Activated T-cell treated with anti-CD3 and anti-CD28 coated beads, Interleukin-2, amount 50 U/mL, for 4 hours (primary cell): ENCODE measurements around the gene LZTFL1. TPM values are rescaled to one million over a fixed set of nuclear protein-coding genes. Genes with fewer than 3 reads are reported as not detected.

Source experiments
- ATAC-seq, 2 donors: fragments of 200-7000 bp; cut with Tn5 transposase; one replicate each; pipeline ENCODE4 v1.10.0; 2021
- DNase-seq: peaks from one replicate; pipeline ENCODE4 v3.0.0-alpha.2; 2020
- H3K27me3 Mint-ChIP-seq: one replicate; pipeline ENCODE4 v1.8.0; 2021; ENCODE audit warnings: low read depth, mixed read lengths
- H3K36me3 Mint-ChIP-seq: one replicate; pipeline ENCODE4 v1.8.0; 2022; ENCODE audit warnings: mixed read lengths; ENCODE audit not compliant: insufficient read depth
- H3K4me1 Mint-ChIP-seq: one replicate; pipeline ENCODE4 v1.8.0; 2021; ENCODE audit warnings: low read depth, mixed read lengths
- H3K4me3 Mint-ChIP-seq: one replicate; pipeline ENCODE4 v1.8.0; 2021; ENCODE audit warnings: mild to moderate bottlenecking, moderate library complexity, mixed read lengths
- H3K9me3 Mint-ChIP-seq: one replicate; pipeline ENCODE4 v1.8.0; 2021; ENCODE audit warnings: mixed read lengths
- total RNA-seq, 3 donors: library from RNA; stranded (reverse); gene quantifications; one replicate each; pipeline ENCODE4 v1.2.1, GENCODE V29; 2021

LZTFL1 gene
- total RNA-seq, 3 donors from 2014 or later, result 4.6 to 7.5 (median 7.0) TPM

DNA sequence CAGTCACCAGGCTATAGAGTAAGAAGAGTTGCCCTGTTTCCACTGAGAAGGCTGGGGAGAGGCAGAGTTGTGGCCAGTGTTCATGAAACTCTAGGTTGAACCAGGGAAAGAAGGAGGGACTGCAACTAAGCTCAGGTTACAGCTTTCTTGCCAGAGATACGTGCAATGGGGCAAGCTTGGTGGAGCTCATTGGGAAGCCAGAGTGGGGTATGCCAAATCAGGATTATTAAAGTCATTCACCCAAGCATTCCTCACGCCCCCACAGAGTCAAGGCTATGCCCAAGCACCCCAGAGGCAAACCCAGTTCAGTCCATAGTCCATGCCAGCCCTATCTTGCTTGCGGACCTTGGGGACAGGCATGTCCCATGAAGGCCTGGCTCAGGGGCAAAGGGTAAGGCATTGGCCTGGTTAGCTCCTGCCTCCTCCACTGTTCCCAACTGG is 63.1 kb downstream of the LZTFL1 start:
- Mint-ChIP-seq H3K36me3 (no peaks in the 10 kb centered on the region), H3K4me3 (no peak overlapping the region), H3K9me3 (no peaks in the 10 kb centered on the region), H3K4me1 (no peaks in the 10 kb centered on the region), H3K27me3 (no peaks in the 10 kb centered on the region)
- no peak for ATAC-seq
- no peak for DNase-seq

DNA sequence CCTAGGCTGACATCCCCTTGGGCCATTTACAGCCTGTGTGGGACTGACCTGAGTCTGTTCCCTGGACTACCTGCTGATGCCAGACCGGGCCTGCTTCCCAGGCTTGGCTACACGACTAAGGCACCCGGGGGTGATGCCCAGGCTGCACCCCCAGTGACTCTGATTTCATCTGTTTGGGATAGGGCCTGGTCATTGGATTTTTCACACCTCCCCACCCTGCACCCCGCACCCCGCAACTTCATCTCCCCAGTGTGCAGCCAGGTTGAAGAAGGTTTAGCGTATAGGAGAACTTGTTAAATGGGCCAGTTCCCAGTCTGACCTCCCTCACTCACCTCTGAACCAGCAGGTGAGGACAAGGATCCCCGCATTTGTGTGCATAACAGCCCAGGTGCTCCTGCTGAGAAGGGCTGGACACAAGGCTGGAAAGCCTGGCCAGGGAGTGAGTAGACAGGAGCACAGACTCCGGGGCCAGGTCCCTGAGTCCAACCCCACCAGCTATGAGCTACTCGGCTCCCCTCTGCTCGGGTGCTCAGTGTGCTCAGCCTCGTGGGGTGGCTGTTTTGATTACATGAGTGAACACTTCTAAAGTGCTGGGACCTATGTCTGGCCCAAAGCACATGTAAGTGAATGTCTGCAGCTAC is 64.1 kb downstream of the LZTFL1 start:
- no peak for ATAC-seq

DNA sequence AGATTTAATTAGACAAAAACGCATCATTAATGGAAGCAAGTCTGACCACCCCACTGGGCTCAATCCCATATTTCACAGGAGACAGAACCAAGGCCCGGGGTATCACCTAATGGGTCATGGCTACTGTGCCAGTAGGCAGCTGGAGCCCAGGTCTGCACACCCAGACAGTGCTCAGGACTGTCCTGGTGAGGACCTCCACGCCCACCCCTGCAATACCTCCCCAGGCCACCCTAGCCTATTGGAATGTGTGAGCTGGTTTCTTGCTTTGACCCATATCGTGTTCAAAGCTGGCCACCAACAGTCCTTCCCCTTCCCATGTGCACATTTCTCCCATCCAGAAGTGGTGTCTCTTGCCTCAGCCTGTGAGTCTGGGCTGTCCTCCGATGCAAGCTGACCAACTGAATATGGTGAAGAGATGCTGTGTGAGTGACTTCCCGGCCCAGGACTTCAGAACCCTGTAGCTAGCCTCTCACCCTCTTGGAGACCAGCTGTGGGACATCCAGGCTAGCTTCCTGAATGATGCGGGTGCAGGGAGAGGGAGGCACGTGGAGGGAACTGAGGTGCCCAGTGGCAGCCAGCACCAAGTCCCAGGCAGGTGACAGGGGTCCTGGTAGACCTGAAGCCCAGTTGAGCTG is 64.7 kb downstream of the LZTFL1 start:
- no peaks in the 10 kb centered on the region for H3K9me3 Mint-ChIP-seq
- no peak for DNase-seq
- no peaks in the 10 kb centered on the region for H3K27me3 Mint-ChIP-seq
- no peak for ATAC-seq
- H3K36me3 Mint-ChIP-seq, result no peaks in the 10 kb centered on the region
- H3K4me3 Mint-ChIP-seq, result no peak overlapping the region
- peaks cover 10% of the 10 kb centered on the region for H3K4me1 Mint-ChIP-seq

More for the DNA sequence above, 64.1 kb downstream of the LZTFL1 start:
- Mint-ChIP-seq H3K9me3 (no peaks in the 10 kb centered on the region), H3K27me3 (no peaks in the 10 kb centered on the region), H3K4me3 (no peak overlapping the region), H3K4me1 (peaks cover 4% of the 10 kb centered on the region), H3K36me3 (no peaks in the 10 kb centered on the region)
- no peak for DNase-seq

DNA sequence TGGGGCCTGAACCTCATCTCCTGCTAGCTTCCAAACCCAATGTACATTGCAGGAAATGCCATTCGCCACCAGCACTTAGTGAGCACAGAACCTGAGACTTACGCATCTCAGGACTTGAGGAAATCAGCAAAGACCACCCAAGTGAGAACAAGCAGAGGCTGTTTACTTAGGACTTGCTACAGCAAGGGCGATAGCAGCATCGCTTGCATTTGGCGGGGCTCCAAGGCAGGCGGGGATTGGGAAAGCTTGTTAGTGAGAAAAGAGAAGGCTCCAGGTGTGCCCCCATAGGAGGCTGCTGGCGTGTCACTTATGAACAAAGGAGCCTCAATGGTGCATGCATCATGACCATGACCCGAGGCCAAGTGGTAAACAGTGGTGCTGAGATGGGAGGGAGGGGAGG is 65.3 kb downstream of the LZTFL1 start:
- H3K4me1 Mint-ChIP-seq, result peaks cover 10% of the 10 kb centered on the region
- H3K27me3 Mint-ChIP-seq, result peaks cover 2% of the 10 kb centered on the region
- H3K9me3 Mint-ChIP-seq, result no peaks in the 10 kb centered on the region
- H3K36me3 Mint-ChIP-seq, result no peaks in the 10 kb centered on the region
- no peak for ATAC-seq
- no peak overlapping the region for H3K4me3 Mint-ChIP-seq
- DNase-seq, result no peak

DNA sequence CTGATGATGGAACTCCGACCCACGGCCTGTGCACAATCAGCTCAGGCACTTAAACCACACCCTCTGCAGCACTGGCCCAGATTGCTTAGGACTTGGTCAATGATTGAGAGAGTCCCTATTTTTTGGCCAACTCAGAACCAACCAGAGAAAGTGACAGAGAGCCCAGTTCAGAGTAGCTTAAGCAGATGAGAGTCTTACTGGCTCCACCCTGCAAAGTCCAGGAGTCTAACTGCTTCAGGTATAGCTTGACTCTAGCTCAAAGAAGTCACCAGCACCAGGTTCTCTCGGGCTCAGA is 65.7 kb downstream of the LZTFL1 start:
- Mint-ChIP-seq H3K36me3 (no peaks in the 10 kb centered on the region), H3K4me3 (no peak overlapping the region), H3K9me3 (no peaks in the 10 kb centered on the region), H3K4me1 (peaks cover 10% of the 10 kb centered on the region), H3K27me3 (peaks cover 2% of the 10 kb centered on the region)
- no peak for DNase-seq
- ATAC-seq, result no peak

DNA sequence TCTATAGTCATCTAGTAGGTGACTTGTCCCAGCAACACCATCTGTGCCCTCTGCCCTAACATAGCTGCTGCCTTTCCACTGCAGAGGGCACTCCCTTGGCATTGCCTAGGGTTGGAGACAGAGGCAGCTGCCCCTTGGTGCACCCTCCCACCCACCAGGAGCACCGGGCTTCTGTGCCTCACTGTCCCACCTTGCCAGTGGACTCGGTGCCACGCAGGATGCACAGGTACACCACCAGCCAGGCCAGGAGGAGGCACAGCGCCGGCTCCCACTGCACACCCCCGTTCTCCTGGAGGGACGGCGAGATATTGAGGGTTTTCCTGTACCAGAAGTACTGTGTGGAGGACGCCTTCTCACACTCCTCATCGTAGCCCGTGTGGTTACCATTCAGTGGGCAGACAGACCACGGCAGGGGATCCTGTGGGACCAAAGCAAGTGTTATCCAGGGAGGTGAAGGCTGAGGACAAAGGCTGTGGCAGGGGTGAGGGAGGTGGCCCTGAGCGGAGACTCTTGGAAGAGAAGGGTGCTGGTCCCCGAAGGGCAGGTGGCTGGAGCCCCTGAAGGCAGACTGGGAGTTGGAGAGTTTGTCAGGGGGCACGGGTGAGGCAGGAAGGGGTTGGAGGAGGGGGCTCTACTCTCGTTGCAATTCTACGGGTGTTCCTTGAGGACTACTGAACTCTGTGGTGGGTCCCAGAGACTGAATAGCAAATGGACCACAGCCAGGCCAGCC is 66.2 kb downstream of the LZTFL1 start:
- Mint-ChIP-seq H3K4me1 (peaks cover 10% of the 10 kb centered on the region), H3K36me3 (no peaks in the 10 kb centered on the region), H3K27me3 (peaks cover 2% of the 10 kb centered on the region), H3K9me3 (no peaks in the 10 kb centered on the region), H3K4me3 (no peak overlapping the region)
- DNase-seq (no peak), ATAC-seq (no peak)

DNA sequence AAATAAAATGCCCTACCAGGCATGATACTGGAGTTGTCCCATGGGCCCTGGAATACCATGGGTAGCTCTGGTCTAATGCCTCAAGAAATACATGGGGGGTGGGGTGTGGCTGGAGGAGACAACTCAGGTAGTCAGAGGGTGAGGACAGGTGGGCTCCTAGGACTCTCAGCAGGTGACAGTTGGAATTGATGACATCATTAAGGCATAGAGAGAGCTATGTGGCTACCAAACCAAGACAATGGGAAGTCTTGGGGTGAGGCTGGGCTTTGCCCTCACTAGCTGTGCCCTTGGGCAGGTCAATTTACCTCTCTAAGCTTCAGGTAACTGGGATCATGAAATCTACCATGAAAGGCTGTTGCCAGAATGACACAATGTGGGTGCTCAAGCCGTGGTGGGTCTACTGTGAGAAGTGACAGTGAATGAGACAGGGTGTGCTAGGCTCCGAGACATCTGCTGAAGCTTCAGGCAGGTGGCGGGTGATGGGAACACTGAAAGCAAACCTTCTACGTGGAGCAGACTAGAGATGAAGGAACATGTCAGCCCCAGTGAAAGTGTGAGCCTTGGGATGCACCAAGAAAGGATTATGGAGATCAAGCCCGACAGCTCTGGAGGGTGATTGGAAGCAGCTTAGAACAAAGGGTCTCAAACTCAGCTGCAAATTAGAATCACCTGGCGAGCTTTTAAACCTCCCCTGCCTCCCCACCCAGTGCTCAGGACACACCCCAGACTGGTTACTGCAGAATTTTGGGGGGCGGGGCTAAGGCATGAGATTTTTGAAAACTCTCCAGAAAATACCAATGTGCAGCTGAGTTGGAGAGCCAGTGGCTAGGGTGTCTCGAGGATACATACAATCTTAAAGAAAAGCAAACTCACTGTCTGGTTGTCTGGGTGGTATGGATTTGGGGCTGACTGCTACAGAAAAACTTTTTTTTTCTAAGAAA is 67.1 kb downstream of the LZTFL1 start:
- ATAC-seq (no peak), DNase-seq (no peak)
- H3K9me3 Mint-ChIP-seq, result no peaks in the 10 kb centered on the region
- no peak overlapping the region for H3K4me3 Mint-ChIP-seq
- H3K27me3 Mint-ChIP-seq, result peaks cover 3% of the 10 kb centered on the region
- peaks cover 10% of the 10 kb centered on the region for H3K4me1 Mint-ChIP-seq
- no peaks in the 10 kb centered on the region for H3K36me3 Mint-ChIP-seq

DNA sequence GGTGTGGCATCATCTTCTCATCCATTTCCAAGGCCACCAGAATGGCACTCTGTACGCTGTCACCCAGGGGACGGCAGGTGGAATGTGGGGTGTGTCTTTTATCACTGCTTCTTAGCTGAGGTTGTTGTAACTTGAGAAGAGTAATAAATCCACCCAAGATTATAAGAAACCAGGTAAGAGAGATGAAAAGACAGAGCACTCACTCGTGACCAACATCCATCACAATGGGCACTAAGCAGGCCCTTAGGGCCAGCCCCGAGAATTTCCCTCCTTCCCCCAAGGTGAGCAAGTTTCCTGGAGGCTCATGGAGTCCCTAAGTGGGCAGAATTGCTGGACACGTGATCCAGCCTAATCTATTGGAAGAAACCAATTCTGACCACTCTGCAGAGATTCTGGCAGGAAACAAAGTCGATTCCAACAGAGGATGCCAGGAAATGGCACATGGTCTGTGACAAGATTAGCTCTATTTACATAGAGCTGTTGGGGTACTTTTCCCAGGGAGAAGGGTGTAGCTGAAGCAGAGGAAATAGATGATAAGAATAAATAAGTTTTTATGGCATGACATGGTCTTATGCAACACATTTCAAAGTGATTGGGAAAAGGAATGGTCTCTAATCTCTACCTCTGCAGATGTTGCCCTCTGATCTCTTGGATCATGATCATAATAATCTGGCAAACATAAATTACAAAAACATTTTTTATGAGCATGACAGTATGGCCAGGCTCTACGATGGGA is 68.0 kb downstream of the LZTFL1 start:
- H3K4me1 Mint-ChIP-seq, result peaks cover 10% of the 10 kb centered on the region
- H3K4me3 Mint-ChIP-seq, result no peak overlapping the region
- no peaks in the 10 kb centered on the region for H3K9me3 Mint-ChIP-seq
- peaks cover 4% of the 10 kb centered on the region for H3K27me3 Mint-ChIP-seq
- DNase-seq (no peak), ATAC-seq (no peak)
- H3K36me3 Mint-ChIP-seq, result no peaks in the 10 kb centered on the region

Other genes starting within 250 kb of the LZTFL1 start
- gene LIMD1, start 247.4 kb downstream of the LZTFL1 start, total RNA-seq, result 10 to 100 TPM; 17.9 to 18.4 (median 18.2) TPM
- 10 to 100 TPM; 48.8 to 52.5 (median 49.2) TPM for gene SACM1L, start 152.7 kb downstream of the LZTFL1 start, total RNA-seq
- not detected for gene SLC6A20, start 45.6 kb downstream of the LZTFL1 start, total RNA-seq
- gene CCR9, start 44.4 kb upstream of the LZTFL1 start, total RNA-seq, result not detected
- 1 to 10 TPM; 1.4 to 2.6 (median 1.6) TPM for gene CXCR6, start 101.3 kb upstream of the LZTFL1 start, total RNA-seq
- gene FYCO1, start 153.7 kb upstream of the LZTFL1 start, total RNA-seq, result 1 to 10 TPM; 9.3 to 9.9 (median 9.8) TPM
- gene XCR1, start 185.4 kb upstream of the LZTFL1 start, total RNA-seq, result not detected